ENCODE data around the gene WDR17. TPM values are rescaled to one million over a fixed set of nuclear protein-coding genes. Genes with fewer than 3 reads are reported as not detected.

WDR17 gene
- total RNA-seq, 1 donor from 2014 or later = 6.3 TPM

- H3K4me3 Mint-ChIP-seq (ENCODE audit: unreplicated experiment) = no peak overlapping the region
- no peaks in the 10 kb centered on the region for H3K36me3 Mint-ChIP-seq (ENCODE audit: unreplicated experiment)
- no peak overlapping the region for H3K27ac Mint-ChIP-seq (ENCODE audit: unreplicated experiment)
- peaks cover 2% of the 10 kb centered on the region for H3K9me3 Mint-ChIP-seq (ENCODE audit: unreplicated experiment)
- DNase-seq = no peak
- no peaks in the 10 kb centered on the region for H3K27me3 Mint-ChIP-seq (ENCODE audit: unreplicated experiment)
- no peak for TF ChIP-seq CTCF (IDR thresholded peaks at IDR 0.05; ENCODE audit: partially characterized antibody, unreplicated experiment)
- no peaks in the 10 kb centered on the region for H3K4me1 Mint-ChIP-seq (ENCODE audit: low read depth, unreplicated experiment)
These were observed 33.2 kb upstream of the WDR17 start for GRCh38 chr4:176032454-176032853.

- TF ChIP-seq CTCF (IDR thresholded peaks at IDR 0.05; ENCODE audit: partially characterized antibody, unreplicated experiment) = no peak
- H3K36me3 Mint-ChIP-seq (ENCODE audit: unreplicated experiment) = no peaks in the 10 kb centered on the region
- no peak overlapping the region for H3K4me3 Mint-ChIP-seq (ENCODE audit: unreplicated experiment)
- H3K27me3 Mint-ChIP-seq (ENCODE audit: unreplicated experiment) = no peaks in the 10 kb centered on the region
- no peaks in the 10 kb centered on the region for H3K4me1 Mint-ChIP-seq (ENCODE audit: low read depth, unreplicated experiment)
- no peak for DNase-seq
- H3K27ac Mint-ChIP-seq (ENCODE audit: unreplicated experiment) = no peak overlapping the region
- H3K9me3 Mint-ChIP-seq (ENCODE audit: unreplicated experiment) = peaks cover 2% of the 10 kb centered on the region
These were observed 31.1 kb upstream of the WDR17 start for GRCh38 chr4:176034499-176034898.

- no peak for DNase-seq
- no peak overlapping the region for H3K27ac Mint-ChIP-seq (ENCODE audit: unreplicated experiment)
- H3K27me3 Mint-ChIP-seq (ENCODE audit: unreplicated experiment) = no peaks in the 10 kb centered on the region
- no peak overlapping the region for H3K4me3 Mint-ChIP-seq (ENCODE audit: unreplicated experiment)
- peaks cover 2% of the 10 kb centered on the region for H3K9me3 Mint-ChIP-seq (ENCODE audit: unreplicated experiment)
- H3K36me3 Mint-ChIP-seq (ENCODE audit: unreplicated experiment) = no peaks in the 10 kb centered on the region
- no peaks in the 10 kb centered on the region for H3K4me1 Mint-ChIP-seq (ENCODE audit: low read depth, unreplicated experiment)
- TF ChIP-seq CTCF (IDR thresholded peaks at IDR 0.05; ENCODE audit: partially characterized antibody, unreplicated experiment) = no peak
These were observed 30.7 kb upstream of the WDR17 start for GRCh38 chr4:176034936-176035335.

GRCh38 chr4:176036585-176037205 is 28.9 kb upstream of the WDR17 start:
- Mint-ChIP-seq H3K9me3 (ENCODE audit: unreplicated experiment) (peaks cover 2% of the 10 kb centered on the region), H3K27me3 (ENCODE audit: unreplicated experiment) (no peaks in the 10 kb centered on the region), H3K4me3 (ENCODE audit: unreplicated experiment) (no peak overlapping the region), H3K27ac (ENCODE audit: unreplicated experiment) (no peak overlapping the region), H3K4me1 (ENCODE audit: low read depth, unreplicated experiment) (no peaks in the 10 kb centered on the region), H3K36me3 (ENCODE audit: unreplicated experiment) (no peaks in the 10 kb centered on the region)
- TF ChIP-seq CTCF (IDR thresholded peaks at IDR 0.05; ENCODE audit: partially characterized antibody, unreplicated experiment) = no peak
- DNase-seq = no peak

- Mint-ChIP-seq H3K4me3 (ENCODE audit: unreplicated experiment) (no peak overlapping the region), H3K27me3 (ENCODE audit: unreplicated experiment) (no peaks in the 10 kb centered on the region), H3K4me1 (ENCODE audit: low read depth, unreplicated experiment) (no peaks in the 10 kb centered on the region), H3K27ac (ENCODE audit: unreplicated experiment) (no peak overlapping the region), H3K36me3 (ENCODE audit: unreplicated experiment) (no peaks in the 10 kb centered on the region), H3K9me3 (ENCODE audit: unreplicated experiment) (no peaks in the 10 kb centered on the region)
- no peak for DNase-seq
- TF ChIP-seq CTCF (IDR thresholded peaks at IDR 0.05; ENCODE audit: partially characterized antibody, unreplicated experiment) = no peak
These were observed 26.9 kb upstream of the WDR17 start for GRCh38 chr4:176038789-176039188.
